ACC112 (cell line): ENCODE results near the gene LMLN.

Experiments used
- H2AFZ ChIP-seq: fragments of 200-600 bp; sonication (generic); one replicate; pipeline ENCODE4 v1.6.0; 2017; ENCODE audit warnings: antibody characterized with exemption, low read length; ENCODE audit not compliant: unreplicated experiment
- H3K27ac ChIP-seq: fragments of 200-600 bp; sonication (generic); 2 replicates; pipeline ENCODE4 v1.5.1; 2014; ENCODE audit warnings: low read depth, mild to moderate bottlenecking, antibody characterized with exemption, low read length, moderate library complexity
- H3K27me3 ChIP-seq: fragments of 200-600 bp; sonication (generic); 2 replicates; pipeline ENCODE4 v1.6.1; 2014; ENCODE audit warnings: mild to moderate bottlenecking, antibody characterized with exemption, low read length, moderate library complexity, mixed read lengths; ENCODE audit not compliant: insufficient read depth
- H3K36me3 ChIP-seq: fragments of 200-600 bp; sonication (generic); 2 replicates; pipeline ENCODE4 v1.6.1; 2016; ENCODE audit warnings: mild to moderate bottlenecking, antibody characterized with exemption, low read length, moderate library complexity, mixed read lengths; ENCODE audit not compliant: insufficient read depth
- H3K4me1 ChIP-seq: fragments of 200-600 bp; sonication (generic); one replicate; pipeline ENCODE4 v1.6.1; 2016; ENCODE audit warnings: low read length, mixed read lengths; ENCODE audit not compliant: insufficient read depth, unreplicated experiment, control insufficient read depth
- H3K4me3 ChIP-seq: fragments of 200-600 bp; sonication (generic); 2 replicates; pipeline ENCODE4 v1.5.1; 2014; ENCODE audit warnings: mild to moderate bottlenecking, low read depth, low read length
- H3K79me2 ChIP-seq: fragments of 200-600 bp; sonication (generic); one replicate; pipeline ENCODE4 v1.6.0; 2016; ENCODE audit warnings: low read length; ENCODE audit not compliant: control insufficient read depth, unreplicated experiment, insufficient read depth

The LMLN gene

DNA sequence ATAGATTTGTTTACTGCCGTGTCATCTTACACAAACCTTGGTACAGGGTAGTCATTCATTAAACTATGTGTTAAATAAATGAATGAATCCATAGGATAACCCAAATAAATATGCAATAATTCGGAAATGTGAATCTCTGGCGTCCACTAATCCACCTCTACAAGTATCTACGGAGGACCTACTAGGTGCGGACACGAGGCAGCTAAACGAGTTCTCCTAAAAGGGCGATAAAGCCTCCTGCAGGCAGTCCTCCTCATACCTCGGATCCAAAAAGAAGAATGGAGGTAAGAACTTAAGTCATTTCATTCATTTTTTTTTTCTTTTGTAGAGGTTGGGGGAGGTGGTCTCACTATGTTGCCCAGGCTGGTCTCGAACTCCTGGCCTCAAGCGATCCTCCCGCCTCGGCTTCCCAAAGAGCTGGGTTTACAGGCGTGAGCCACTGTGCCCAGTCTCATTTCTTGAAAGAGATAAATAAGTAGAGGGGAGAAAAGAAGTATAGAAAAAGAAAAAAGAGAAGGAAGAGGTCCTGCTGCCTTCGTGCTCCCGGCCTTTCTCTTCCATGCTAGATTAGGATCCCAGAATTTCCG lies 10.7 kb upstream of the LMLN start:
- peaks cover 45% of the 10 kb centered on the region for H3K79me2 ChIP-seq
- H3K4me3 ChIP-seq: peak overlapping the region; percentile 92

DNA sequence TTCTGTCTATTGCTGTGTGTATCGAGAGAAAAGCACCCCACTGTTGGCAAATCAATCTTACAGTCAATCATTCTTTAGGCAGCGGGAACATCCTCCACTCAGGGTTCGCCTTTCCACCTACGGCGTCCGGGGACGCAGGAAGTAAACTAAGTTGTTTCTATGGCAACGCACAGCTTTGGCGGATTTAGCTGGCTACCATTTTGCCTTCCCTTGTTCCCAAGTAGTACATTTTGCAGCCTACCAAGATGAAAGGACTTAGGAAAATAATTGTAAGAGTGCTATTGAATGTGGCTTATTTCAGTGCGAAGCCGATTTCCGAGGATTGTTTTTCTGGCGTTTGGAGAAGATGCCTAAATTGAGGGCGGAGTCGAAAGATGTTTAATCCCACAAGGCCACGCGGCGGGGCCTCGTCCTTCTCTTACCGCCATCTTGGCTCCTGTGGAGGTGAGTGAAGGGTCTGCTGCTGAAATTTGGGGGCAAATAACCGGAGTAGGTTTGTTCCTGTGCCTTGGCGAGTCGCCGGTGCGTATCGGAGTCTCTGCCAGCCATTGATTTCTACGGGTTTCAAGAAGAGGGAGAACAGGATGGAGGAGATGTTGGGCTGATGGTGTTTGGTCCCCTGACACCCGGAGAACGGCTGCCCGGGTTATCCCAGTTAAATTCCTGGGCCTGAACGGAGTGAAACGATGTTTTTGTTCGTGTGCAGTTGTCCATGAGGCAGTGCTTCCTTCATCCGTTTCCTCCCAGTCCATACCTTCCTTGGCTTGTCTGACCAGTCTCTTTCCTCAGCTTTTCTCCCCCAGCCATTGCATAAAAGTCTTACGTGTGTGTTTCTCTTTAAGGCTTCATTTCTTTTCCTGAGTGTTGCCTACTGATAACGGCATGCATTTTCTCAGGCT lies 10.0 kb upstream of the LMLN start, which contains the start of gene RPL35A:
Gene RPL35A, plus strand, starts transcription at position 413 of the 899 bp plus-strand sequence. CDS start 778 bp downstream, outside the sequence.
- H3K27me3 ChIP-seq: no peaks in the 10 kb centered on the region
- peak within 1 kb of the TSS; percentile 92 for H3K4me3 ChIP-seq
- peak within 1 kb of the TSS; percentile 97 for H3K27ac ChIP-seq
- peaks cover 31% of the 10 kb centered on the region for H3K4me1 ChIP-seq
- peaks cover 42% of the 10 kb centered on the region for H3K36me3 ChIP-seq
- peak within 1 kb of the TSS; percentile 91 for H2AFZ ChIP-seq
- H3K79me2 ChIP-seq: peaks cover 48% of the 10 kb centered on the region

More for the DNA sequence above, 10.7 kb upstream of the LMLN start:
- peaks cover 30% of the 10 kb centered on the region for H3K4me1 ChIP-seq
- no peaks in the 10 kb centered on the region for H3K27me3 ChIP-seq
- peak overlapping the region; percentile 91 for H2AFZ ChIP-seq
- H3K27ac ChIP-seq: peak overlapping the region; percentile 97
- peaks cover 35% of the 10 kb centered on the region for H3K36me3 ChIP-seq

DNA sequence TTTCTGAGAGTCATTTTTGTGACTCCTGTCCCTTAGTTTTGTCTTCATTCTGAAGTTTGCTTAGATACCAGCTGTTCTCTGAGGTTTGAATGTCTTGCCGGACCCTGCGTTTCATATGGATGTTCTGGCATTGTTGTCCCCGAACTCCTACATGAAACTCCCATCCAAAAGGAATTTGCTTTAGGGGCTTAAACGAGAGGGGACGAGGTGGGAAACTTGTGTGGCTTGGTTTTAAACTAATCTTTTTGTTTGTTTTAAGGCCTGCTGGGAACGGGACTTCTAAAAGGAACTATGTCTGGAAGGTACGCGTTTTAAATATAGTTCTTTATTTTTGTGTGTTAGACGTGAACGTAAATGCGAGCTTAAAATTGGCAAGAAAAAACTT lies 9.3 kb upstream of the LMLN start:
- peak overlapping the region; percentile 92 for H3K4me3 ChIP-seq
- no peak overlapping the region for H2AFZ ChIP-seq
- peak overlapping the region; percentile 97 for H3K27ac ChIP-seq
- H3K4me1 ChIP-seq: peaks cover 31% of the 10 kb centered on the region
- H3K79me2 ChIP-seq: peaks cover 49% of the 10 kb centered on the region
- H3K36me3 ChIP-seq: peaks cover 46% of the 10 kb centered on the region
- no peaks in the 10 kb centered on the region for H3K27me3 ChIP-seq

DNA sequence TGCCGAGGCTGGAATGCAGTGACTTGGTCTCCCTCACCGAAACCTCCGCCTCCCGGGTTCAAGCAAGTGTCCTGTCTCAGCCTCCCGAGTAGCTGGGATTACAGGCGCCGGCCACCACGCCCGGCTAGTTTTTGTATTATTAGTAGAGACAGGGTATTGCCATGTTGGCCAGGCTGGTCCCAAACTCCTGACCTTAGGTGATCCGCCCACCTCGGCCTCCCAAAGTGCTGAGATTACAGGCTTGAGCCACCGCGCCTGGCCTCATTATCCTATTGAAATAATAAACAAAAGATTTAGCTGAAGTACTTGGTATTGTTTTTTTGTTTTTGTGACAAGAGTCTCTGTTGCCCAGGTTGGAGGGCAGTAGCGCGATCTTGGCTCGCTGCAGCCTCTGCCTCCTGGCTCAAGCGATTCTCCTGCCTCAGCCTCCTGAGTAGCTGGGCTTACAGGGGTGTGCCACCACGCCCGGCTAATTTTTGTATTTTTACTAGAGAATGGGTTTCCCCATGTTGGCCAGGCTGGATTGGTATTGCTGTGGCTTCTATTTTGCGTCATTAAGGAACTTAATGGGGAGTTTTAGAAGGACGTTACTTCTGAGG lies 8.5 kb upstream of the LMLN start:
- H2AFZ ChIP-seq: no peak overlapping the region
- H3K27ac ChIP-seq: peak overlapping the region; percentile 97; the same call in 1 of the 2 replicates
- peaks cover 53% of the 10 kb centered on the region for H3K36me3 ChIP-seq
- no peaks in the 10 kb centered on the region for H3K27me3 ChIP-seq
- peaks cover 49% of the 10 kb centered on the region for H3K79me2 ChIP-seq
- H3K4me3 ChIP-seq: peak overlapping the region; percentile 92
- peaks cover 32% of the 10 kb centered on the region for H3K4me1 ChIP-seq

DNA sequence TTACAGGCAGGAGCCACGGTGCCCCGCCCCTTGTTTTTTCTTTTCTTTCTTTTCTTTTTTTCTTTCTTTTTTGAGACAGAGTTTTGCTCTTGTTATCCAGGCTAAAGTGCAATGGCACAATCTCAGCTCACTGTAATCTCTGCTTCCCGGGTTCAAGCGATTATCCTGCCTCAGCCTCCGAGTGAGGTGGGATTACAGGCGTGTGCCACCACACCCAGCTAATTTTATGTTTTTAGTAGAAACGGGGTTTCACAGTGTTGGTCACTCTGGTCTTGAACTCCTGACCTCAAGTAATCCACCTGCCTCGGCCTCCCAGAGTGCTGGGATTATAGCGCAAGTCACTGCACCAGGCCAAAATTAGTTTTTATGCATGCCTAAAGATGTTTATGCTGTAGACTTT lies 7.6 kb upstream of the LMLN start:
- Histone ChIP-seq H2AFZ (no peak overlapping the region), H3K27me3 (no peaks in the 10 kb centered on the region), H3K79me2 (peaks cover 49% of the 10 kb centered on the region), H3K4me1 (peaks cover 40% of the 10 kb centered on the region), H3K4me3 (peak overlapping the region; percentile 92; the same call in 1 of the 2 replicates), H3K27ac (no peak overlapping the region), H3K36me3 (peaks cover 53% of the 10 kb centered on the region)

DNA sequence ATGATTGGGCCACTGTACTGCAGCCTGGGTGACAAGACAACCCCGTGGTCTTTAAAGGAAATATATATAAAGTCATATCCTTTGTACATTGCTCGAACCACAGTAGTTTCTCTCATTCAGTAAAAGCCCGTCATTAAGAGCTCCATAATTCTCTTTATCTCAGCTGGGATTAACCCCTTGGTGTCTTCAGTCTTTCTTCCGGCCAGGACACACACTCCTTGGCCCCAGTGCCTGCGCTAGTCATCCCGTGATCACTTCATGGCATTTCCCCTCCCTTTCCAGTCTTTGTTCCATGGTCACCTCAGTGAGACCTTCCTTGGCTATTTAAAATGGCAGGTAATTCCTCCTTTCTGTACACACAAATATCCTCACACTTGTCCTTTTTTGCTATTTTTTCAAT lies 6.7 kb upstream of the LMLN start:
- Histone ChIP-seq H3K4me3 (peak overlapping the region; percentile 13), H3K79me2 (peaks cover 49% of the 10 kb centered on the region), H3K27me3 (no peaks in the 10 kb centered on the region), H3K27ac (peak overlapping the region; percentile 23), H3K4me1 (peaks cover 48% of the 10 kb centered on the region), H3K36me3 (peaks cover 53% of the 10 kb centered on the region), H2AFZ (no peak overlapping the region)

DNA sequence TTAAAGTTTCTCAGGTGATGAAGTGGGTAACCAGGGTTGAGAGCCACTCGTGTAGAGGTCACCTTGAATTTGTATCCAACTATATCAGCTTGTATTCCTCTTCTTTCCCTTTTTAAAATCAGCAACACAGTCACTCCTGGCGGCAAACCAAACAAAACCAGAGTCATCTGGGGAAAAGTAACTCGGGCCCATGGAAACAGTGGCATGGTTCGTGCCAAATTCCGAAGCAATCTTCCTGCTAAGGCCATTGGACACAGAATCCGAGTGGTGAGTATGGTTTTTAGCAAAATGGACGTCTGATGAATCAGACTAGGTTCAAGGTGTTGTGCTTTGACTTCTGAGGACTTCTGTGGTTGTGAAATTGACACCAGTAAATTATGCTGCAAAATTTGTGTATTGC lies 6.1 kb upstream of the LMLN start:
- H3K27me3 ChIP-seq: no peaks in the 10 kb centered on the region
- peaks cover 53% of the 10 kb centered on the region for H3K36me3 ChIP-seq
- peak overlapping the region; percentile 23 for H3K27ac ChIP-seq
- peak overlapping the region; percentile 13; the same call in 1 of the 2 replicates for H3K4me3 ChIP-seq
- H3K79me2 ChIP-seq: peaks cover 46% of the 10 kb centered on the region
- no peak overlapping the region for H2AFZ ChIP-seq
- peaks cover 50% of the 10 kb centered on the region for H3K4me1 ChIP-seq

DNA sequence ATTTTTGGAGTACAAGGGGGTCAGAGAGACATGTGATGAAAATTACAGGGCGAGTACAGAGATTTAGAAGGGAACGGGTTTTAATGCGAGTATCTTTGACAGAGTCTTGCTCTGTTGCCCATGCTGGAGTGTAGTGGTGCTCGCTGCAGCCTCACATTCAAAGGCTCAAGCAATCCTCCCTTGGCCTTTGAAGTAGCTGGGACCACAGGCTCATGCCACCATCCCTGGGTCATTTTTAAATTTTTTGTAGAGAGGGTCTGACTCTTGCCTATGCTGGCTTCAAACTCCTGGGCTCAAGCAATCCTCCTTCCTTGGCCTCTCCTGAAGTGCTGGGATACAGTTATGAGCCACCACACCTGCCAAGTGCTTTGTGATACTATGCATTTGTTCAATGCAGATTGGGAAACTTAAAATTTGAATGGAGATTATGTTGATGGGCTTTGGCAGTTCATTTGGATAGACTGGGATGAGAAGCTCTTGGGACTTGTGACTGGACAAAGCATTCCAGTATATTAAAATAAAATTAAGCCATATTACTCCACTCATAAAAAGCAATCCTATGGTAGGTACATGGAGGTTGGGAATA lies 4.0 kb upstream of the LMLN start:
- no peak overlapping the region for H3K4me3 ChIP-seq
- no peak overlapping the region for H2AFZ ChIP-seq
- peaks cover 48% of the 10 kb centered on the region for H3K36me3 ChIP-seq
- H3K27me3 ChIP-seq: no peaks in the 10 kb centered on the region
- peaks cover 46% of the 10 kb centered on the region for H3K4me1 ChIP-seq
- H3K27ac ChIP-seq: no peak overlapping the region
- peaks cover 41% of the 10 kb centered on the region for H3K79me2 ChIP-seq

DNA sequence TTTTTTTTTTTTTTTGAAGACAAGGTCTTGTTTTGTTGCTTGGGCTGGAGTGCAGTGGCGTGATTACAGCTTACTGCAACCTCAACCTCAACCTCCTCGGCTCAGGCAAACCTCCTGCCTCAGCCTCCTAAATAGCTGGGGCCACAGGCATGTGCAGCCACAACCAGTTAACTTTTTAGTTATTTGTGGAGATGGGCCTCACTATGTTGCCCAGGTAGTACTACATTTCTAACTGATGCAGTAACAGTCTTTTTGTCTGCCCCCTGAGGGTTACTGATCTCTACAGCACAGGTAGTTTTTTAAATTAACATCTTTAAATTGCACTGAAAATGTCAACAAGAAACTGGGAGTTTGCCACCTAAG lies 3.4 kb upstream of the LMLN start:
- Histone ChIP-seq H2AFZ (no peak overlapping the region), H3K36me3 (peaks cover 42% of the 10 kb centered on the region), H3K27ac (peak overlapping the region; percentile 60), H3K27me3 (no peaks in the 10 kb centered on the region), H3K4me3 (no peak overlapping the region), H3K79me2 (peaks cover 37% of the 10 kb centered on the region), H3K4me1 (peaks cover 51% of the 10 kb centered on the region)

DNA sequence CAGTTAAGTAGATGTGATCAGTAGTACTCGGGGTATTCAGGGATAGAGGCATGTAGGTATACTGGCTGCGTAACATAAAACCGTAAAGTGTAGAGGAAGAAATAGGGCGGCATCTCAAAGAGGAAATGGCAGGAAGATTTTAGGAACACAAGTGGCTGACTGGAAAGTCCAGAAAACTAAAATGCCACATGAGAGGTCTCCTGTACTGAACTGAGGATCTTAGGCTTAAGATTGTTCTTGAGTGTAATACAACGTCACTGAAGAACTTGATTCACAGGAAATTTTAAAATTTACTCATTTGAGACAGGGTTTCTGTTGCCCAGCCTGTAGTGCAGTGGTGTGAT lies 2.3 kb upstream of the LMLN start:
- Histone ChIP-seq H3K79me2 (peaks cover 27% of the 10 kb centered on the region), H3K27ac (peak overlapping the region; percentile 60), H3K36me3 (peaks cover 32% of the 10 kb centered on the region), H3K27me3 (no peaks in the 10 kb centered on the region), H2AFZ (no peak overlapping the region), H3K4me3 (no peak overlapping the region), H3K4me1 (peaks cover 44% of the 10 kb centered on the region)
